22Rv1 (cell line): ENCODE measurements around the gene DUSP19.
A peak's percentile ranks its signal among the peaks of the same experiment; 100 is the strongest.

ENCODE experiments used
- H3K27ac ChIP-seq: fragments of 450-650 bp; 2 replicates; pipeline ENCODE4 v1.5.1; 2017
- CTCF ChIP-seq: fragments of 450-650 bp; IDR thresholded peaks from 2 replicates; pipeline ENCODE4 v1.5.1; 2017; ENCODE audit warnings: mild to moderate bottlenecking
- ZFX ChIP-seq: fragments of 450-650 bp; IDR thresholded peaks from 2 replicates; pipeline ENCODE4 v1.6.1; 2017; ENCODE audit warnings: antibody characterized with exemption, borderline replicate concordance

Gene DUSP19

GRCh38 chr2:183070942-183071844 lies 7.4 kb upstream of the DUSP19 start:
- TF ChIP-seq ZFX: no peak
- TF ChIP-seq CTCF: peak; percentile 42
- H3K27ac ChIP-seq: no peak overlapping the region

GRCh38 chr2:183072177-183072576 lies 6.4 kb upstream of the DUSP19 start:
- H3K27ac ChIP-seq: no peak overlapping the region
- TF ChIP-seq CTCF: no peak

- no peak for TF ChIP-seq CTCF
- no peak for TF ChIP-seq ZFX
- peak overlapping the region; percentile 94 for H3K27ac ChIP-seq
Observed at GRCh38 chr2:183078163-183078463, 434 bp upstream of the DUSP19 start.

- TF ChIP-seq ZFX: no peak
- no peak for TF ChIP-seq CTCF
- H3K27ac ChIP-seq: peak overlapping the region; percentile 94
Observed at GRCh38 chr2:183079139-183079775, 710 bp downstream of the DUSP19 start.

- TF ChIP-seq ZFX: no peak
- TF ChIP-seq CTCF: no peak
- no peak overlapping the region for H3K27ac ChIP-seq
Observed at GRCh38 chr2:183081911-183082310, 3.4 kb downstream of the DUSP19 start.

GRCh38 chr2:183088061-183088460 lies 9.5 kb downstream of the DUSP19 start:
- H3K27ac ChIP-seq: no peak overlapping the region
- TF ChIP-seq CTCF (no peak), ZFX (no peak)

GRCh38 chr2:183089192-183089851 lies 10.8 kb downstream of the DUSP19 start:
- TF ChIP-seq ZFX (no peak), CTCF (no peak)
- H3K27ac ChIP-seq: no peak overlapping the region
